AG08395 (cell line): ENCODE data around the gene ADCY2.

Source experiments
- DNase-seq: peaks from one replicate; pipeline ENCODE4 v3.0.0; 2012; ENCODE audit warnings: mixed read lengths, low spot score

ADCY2 gene

DNA sequence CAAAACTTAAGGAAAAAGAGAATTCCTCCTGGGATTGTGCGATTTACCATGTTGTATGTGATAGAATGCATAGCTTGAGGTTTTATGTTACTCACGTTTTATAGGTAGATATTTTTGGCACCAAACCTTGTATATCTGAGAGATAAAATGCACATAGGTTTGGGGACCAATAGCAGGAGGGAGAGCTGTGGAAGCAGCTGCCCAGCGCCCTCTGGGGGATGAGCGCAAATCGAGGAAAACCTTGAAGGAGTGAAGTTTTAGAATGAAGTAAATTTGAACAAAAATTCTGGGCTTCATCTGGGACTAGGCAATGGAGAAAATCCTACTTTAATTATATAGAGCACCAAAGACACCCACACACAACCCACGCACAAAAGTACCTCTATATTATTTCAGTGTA lies 197.0 kb downstream of the ADCY2 start:
- no peak for DNase-seq

DNA sequence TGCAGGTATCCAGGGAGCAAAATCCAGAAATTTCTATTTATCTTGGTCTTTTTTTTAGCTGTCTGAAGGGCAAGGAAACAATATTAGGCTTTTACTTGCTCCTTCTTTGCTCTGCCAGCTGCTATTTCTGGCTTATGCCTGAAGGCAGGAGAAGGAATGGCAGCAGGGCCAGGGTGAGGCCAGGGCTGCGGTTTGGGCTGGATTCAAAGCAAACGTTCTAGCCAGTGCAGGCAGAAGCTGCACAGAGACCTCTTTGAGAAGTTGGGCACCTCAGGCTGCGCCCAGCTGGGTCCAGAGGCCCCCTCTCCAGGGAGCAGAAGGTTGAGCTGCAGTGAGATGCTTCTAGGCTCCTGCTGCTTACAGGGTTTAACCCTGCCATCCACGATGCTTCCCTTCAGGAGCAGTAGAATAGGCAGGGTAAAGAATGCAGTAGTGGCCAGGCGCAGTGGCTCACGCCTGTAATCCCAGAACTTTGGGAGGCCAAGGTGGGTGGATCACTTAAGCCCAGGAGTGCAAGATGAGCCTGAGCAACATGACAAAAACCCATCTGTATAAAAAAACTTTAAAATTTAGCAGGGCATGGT lies 201.2 kb downstream of the ADCY2 start:
- DNase-seq = no peak

DNA sequence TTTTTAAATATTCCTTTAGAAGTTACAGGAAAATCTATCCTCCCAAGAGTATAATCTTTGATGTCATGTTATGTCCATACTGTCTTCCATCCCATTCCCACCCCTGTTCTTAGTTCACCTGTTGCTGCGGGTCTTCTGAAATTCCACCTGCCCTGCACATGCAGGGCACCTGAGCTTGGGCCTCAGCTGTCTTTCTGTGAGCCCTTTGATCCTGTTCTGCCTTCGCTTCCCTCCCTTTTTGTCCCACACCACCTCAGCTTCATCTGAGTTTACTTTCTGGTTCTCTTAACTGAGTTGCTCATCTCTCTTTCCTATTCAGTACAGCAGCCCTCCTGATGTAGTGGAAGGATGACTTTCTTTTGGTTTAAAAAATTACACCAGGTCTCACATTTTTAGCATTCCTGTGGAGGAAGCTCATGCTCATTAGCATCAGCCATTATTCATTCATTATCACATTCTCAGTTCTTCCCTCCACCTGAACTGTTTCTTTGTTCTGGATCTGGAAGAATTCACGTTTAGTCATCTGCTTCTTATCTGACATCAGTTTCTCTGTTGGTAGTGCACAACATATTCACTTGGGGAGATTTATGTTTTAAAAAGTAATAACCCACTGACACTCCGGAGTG lies 211.0 kb downstream of the ADCY2 start:
- no peak for DNase-seq

DNA sequence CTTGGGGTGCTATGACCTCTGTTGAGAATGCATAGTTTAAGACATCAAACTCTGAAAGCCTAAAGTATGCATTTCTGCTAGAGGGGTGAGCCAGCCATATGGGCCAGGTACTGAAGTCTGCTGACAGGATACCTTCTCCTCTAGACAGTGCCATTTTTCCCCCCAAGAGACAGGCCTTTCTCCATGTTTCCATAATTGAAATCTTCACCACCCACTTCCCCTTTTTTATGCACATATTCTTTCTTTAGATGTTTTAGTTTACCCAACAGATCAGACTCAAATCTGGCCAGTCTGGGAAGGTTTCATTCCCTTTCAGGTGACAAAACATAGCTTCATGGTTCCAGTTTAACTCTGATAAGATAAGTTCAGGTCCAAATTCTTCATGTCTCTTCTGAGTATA lies 212.8 kb downstream of the ADCY2 start:
- DNase-seq = no peak

DNA sequence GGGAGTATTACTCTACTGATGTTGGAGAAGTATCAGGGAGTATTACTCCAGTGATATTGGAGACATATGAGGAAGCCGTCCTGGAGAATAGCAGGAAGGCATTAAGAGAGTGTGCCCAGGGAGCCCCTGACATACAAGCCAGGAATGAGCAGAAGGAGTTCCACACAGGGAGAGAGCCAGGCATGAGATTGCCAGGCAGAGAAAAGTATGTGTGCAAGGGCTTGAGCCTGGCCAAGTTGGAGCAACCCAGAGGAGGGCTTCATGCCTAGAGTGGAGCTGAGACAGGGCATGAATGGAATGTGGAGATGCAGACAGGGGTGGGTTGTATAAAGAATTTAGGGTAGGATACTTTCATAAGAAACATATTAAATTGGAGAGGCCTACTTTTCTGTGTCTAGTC lies 213.8 kb downstream of the ADCY2 start:
- DNase-seq = no peak

DNA sequence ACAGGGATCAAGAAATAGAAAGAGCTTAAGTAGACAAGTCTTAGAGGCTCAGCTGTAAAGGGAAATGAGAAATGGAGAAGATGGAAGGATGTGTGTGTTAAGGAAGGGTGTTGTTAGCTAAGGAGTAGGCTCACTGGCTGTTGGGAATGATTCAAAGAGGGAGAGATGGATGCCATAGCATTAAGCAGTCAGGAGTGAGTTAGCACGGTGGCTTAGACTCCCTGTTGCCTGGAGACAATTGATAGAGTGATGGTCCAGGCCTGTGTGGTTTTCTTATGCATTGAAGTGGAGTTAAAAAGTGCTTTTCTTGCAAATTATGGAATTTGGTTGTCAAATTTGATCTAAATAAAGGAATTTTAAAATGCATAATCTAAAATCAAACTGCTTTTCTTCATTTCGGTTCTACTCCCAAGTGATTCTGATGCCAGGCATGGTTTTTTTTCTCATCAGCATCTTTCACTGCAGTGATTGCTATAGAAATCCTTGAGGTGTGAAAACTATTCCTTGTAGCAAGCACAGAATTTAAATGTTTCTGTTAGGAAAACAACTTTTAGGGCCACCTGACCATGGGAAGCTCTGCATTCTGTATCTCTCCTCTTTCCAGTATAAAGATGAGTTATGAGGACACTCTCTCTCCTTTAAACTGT lies 214.7 kb downstream of the ADCY2 start:
- no peak for DNase-seq

DNA sequence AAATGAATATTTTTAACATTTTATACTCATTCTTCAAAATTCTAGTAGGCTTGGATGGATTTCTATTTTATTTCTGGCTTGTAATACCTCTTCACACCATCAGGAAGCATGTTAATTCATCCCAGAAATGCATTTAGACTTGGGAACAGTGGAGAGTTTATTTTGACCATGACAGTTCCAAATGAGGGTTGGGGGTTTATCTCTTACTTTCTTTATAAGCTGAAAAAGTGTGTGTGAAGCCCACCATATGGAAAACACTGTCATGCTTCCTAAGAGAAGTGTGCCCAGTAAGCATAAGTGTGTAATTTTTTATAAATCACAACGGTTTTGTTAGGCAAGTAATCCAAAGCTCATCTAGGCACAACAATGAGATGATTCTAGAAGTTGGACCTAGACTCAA lies 215.6 kb downstream of the ADCY2 start:
- no peak for DNase-seq

DNA sequence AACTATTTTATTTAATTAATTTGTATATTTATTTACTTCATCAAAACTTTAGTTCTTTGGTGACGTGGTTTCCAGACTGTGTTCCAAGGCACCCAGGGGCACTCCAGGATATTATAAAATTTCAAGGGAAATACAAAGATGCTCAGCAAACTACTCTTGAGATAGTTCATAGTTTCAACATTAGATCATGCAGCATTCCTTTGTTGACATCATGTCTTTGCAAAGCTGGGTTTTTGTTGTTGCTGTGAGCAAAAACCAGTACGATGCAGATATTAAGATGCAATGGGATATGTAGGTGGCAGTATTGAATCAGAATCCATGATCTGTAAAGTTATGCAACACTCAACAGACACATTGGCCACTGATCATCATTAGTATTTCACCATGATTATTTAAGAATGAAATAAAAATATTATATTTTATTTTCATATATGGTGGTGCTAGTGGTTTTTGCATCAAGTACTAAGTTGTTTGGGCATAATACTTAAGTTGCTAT lies 219.7 kb downstream of the ADCY2 start:
- DNase-seq = no peak

DNA sequence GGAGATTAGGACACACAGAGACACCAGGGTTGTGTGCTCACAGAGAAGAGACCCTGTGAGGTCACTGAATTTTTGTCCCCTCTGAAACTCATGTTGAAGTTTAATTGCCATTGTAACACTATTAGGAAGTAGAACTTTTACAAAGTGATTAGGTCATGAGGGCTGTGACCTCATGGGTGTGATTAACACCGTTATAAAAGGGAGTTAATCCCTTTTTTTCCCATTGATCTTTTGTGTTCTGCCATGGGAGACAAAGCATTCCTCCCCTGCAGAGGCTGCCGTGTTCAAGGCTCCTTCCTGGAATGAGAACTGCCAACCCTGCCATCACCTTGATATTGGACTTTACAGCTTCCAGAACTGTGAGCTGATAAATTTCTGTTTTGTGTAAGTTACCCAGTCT lies 221.0 kb downstream of the ADCY2 start:
- DNase-seq = no peak

DNA sequence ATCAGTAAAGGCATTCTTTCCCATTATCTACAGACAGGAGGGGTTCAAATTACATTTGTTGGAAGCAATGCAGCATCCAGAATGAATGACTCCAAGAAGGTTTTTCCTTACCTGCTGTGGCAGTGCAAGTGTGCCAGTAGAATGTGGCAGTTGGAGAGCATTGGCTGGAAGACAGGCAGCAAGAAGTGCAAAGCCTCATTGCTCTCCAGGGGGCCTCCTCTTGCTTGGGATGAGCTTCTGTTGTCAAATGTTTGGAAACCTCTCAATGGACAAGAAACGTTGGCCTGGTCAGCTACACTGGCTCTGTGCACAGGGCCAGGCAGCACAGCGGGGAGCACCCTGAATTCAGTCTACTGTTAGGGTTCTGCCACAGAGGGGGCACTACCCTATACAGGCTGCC lies 226.6 kb downstream of the ADCY2 start:
- no peak for DNase-seq

DNA sequence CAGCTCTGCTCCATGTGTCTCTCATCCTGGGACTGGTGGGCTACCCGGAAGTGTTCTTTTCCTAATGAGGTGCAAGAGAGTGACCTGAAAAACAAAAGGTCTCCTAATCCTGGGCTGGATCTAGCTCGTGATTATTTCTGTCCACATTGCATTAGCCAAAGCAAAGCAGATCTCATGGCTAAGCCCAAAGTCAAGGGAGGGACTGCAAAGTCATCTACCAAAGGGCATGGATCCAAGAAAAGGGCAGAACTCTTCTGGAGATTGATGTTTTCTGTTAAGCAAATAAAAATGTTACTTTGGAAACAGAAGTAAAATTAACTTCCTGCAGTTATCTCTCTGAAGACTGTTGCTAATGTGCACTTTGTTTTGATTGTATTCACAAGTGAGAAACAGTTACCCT lies 229.8 kb downstream of the ADCY2 start:
- no peak for DNase-seq

DNA sequence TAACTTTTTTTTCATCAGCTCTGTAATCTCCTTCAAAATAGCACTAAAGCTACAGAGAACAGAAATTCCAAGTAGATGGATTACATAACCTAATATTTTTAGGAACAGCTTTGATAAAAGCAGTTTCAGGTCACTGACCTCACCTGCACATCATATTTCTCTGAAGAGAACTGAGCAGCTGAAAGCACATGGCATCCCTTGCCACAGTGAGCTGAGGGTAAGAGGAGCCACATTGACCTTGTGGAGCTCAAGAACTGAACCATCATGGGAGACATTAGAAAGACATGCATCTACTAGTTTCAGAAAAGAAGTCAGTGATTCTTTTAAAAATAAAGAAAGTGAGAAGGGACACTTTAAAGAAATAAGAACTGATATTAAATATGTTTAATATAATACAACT lies 232.3 kb downstream of the ADCY2 start:
- no peak for DNase-seq

DNA sequence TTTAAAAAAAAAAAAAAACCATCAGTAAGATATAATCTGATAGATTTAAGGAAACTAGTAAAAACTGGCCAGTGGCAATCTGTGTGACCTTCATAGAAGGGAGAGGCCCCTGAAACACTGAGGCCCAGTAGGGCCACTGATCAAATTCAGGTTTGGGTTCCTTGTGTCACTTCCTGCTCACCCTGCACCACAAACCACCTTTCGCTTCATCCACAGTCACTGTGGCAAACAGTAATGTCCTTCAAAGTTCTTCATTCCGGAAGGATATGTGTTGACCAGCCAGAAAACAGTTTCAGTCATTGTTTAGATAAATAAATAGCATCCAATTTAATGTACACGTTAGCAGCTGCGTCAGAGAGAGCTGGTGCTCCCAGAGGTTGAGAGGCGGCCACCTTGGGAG lies 232.9 kb downstream of the ADCY2 start:
- DNase-seq = no peak

DNA sequence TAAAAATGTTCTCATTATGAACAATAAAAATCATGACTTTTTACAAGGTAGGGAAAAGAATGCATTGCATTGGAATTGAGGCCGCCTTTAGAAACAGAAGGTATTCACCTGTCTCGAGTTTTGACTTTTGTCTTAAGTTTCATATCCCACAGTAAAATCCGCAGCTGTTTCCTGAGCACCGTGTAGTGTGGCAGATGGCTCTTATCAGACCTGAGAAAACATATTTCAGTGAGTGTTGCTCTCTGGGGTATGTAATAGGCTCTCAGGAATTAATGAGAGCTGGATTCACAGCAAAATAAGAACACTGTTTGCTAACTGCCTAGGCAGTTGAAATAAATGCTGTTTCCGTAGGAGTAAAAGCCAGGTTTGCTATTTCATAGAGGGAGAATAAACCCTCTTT lies 233.6 kb downstream of the ADCY2 start:
- no peak for DNase-seq

DNA sequence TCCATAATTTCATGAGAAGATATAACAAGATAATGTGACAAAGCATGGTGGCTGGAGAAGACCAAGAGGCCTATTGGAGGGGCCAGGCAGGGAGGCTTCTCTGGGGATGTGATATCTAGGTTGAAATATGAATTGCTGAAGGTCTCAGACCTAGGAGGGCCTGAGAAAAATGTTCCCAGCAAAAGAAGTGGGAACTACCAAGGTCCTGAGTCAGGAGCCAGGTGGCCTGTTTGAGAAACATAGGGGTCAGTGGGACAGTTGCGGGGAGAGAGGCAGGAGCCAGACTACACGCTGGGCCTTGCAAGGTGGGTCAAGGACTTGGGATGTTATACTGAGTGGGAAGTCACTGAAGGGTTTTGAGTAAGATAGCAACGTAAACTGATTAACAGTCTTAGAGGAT lies 238.9 kb downstream of the ADCY2 start:
- no peak for DNase-seq

DNA sequence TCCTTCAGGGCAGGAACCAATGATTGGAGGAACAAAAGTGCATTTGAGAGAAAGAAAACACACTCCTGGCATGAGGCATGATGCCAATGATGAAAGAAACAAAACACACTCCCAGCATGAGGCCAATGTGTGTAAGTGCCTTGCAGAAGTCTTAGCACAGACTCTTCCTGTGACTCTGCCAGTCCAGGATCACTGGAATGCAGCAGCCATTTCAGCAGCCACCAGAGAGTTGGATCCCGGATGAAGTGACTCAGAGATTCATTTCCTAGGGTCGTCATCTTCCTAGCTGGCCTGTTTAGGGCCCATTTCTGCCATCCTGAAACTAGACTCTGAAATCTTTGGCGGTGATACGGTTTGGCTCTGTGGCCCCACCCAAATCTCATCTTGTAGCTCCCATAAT lies 242.5 kb downstream of the ADCY2 start:
- DNase-seq = no peak

DNA sequence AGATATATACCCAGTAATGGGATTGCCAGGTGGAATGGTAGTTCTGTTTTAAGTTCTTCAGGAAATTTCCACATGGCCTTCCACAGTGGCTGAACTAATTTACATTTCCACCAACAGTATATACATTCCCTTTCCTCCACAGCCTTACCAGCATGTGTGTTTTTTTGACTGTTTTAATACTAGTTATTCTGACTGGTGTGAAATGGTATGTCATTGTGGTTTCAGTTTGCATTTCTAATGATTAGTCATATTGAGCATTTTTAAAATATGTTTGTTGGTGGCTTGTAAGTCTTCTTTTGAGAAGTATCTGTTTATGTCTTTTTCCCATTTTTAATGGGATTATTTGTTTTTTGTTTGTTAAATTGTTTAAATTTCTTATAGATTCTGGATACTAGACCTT lies 246.1 kb downstream of the ADCY2 start:
- DNase-seq = no peak

DNA sequence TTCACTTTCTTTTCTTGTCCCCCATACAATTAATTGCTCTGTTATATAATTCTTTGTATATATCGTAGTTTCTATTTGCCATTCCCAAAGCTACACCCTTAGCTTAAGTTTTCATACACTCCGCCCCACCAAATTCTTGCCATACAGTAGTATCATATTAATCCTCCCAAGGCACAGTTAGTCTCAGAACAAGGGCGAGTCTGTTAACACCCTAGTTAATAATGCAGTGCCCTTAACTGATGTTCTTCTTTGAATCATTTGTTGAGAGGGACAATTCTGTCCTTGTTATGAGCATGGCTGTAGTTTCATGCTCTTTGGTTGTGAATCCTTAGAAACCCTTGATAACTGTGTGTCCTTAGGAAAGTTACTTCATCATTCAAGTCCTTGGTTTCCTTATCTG lies 248.8 kb downstream of the ADCY2 start:
- DNase-seq = no peak

DNA sequence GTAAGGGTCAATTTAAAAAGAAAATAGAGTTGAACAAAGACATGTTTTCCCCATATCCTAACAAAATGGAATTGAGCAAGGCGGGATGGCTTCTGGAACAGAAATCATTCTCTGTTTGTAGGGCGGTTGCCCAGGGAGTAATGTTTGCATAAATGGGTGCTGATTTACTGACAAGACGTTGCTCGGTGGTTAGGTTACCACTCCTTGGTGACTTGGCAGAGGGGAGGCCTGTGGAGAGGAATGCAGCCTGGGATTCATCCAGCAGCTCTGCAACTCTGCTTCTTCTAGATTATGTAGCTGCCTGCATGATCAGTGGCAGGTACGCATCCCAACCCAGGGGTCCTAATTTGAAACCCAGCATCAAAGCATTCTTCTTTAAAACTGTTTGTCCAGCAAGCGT lies 254.8 kb downstream of the ADCY2 start:
- DNase-seq = no peak

DNA sequence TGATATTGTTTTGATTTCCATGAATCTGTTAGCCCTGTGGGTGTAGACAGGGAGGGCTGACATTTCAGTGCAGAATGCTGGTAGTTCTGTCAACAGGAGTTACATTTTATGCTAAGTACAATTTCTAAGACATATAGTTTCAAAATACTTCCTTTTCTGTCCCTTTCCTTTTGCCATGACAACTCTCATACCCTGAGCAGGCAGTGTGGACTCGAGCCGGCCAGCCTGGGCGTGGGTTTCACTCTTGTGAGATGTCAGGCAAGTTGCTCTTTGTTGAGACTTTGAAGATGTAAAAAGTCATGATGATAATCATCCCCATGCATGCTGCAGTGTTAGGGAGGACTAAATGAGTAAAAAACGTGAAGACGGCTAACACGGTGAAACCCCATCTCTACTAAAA lies 257.1 kb downstream of the ADCY2 start:
- no peak for DNase-seq

DNA sequence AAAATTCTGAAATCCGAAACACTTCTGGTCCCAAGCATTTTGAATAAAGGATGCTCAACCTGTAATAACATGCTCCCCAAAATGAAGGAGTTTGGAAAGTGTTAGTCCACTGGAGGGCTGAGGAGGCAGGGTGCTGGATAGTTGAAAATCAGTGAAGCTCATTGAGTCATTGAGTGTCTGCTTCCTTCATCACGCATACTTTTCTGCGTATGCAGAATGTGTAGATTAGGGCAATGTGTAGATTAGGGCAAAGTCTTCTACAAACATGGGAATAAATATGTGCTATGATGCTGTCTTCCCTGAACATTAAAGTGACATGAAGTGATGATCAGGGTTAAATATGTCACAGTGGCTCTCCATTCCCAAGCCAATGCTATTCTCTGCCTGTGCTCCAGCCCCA lies 261.2 kb downstream of the ADCY2 start:
- no peak for DNase-seq

DNA sequence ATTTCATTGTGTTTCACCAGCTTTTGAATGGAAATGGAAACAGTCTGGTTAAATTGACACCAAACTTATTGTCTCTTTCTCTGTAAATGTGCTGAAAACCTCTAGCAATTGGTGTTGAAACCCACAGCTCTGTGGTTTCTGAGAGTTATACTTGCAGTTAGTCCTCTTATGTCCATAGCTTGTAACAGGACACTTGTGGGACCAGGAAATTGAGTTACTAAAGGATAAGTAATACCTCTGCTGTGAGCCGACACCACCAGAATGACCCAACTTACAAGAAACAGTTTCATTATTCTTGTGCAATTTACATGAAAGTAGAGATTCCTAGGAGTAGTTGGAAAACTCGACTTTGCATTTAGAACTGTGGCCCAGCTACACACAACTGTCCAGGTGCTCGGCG lies 263.5 kb downstream of the ADCY2 start:
- no peak for DNase-seq

DNA sequence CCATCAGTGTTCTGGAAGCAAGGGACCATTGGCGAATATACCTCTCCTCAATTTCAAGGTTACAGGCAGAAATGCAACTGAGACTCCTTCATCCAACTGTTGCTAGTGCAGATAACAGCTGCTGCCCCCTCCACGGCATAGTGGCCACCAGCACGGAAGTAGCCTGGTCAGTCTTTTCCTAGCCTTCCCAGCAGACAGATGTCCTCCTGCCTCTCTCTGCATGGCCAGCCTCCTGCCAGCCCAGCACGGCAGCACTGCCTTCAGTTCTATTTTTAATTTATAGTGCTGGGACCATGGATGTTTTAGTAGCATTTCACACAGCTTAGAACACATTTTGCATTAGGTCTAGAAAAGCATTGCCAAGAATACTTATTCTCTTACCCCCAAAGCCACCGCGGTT lies 266.4 kb downstream of the ADCY2 start:
- no peak for DNase-seq

DNA sequence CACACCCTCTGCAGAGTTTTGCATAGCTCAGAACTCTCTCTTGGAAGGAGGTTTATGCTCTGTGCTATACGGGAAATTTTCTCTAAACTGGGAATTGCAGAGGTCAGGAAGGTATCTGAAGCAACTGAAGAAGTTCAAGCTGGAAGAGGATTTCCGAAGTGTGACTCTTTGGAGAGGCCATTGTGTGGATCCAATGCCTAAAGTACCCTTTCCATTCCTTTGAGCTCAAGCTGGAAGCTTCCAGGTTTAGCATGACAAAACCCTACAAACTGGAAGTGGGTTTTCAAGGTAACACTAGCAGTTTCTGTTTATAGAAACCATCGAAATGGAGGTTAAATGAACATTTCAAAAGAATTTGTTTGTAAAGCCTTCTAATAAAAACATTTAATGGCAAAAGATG lies 267.9 kb downstream of the ADCY2 start:
- no peak for DNase-seq
